Neuron (in vitro differentiated cells): ENCODE results near the gene WDR43.

ENCODE experiments used
- H2AFZ ChIP-seq: one replicate; pipeline ENCODE4 v1.6.1; 2013; ENCODE audit warnings: low read depth, mild to moderate bottlenecking, inconsistent platforms, low read length, moderate library complexity
- H3K27me3 ChIP-seq: one replicate; pipeline ENCODE4 v1.6.1; 2013; ENCODE audit warnings: low read length; ENCODE audit not compliant: insufficient read depth
- H3K36me3 ChIP-seq: one replicate; pipeline ENCODE4 v1.6.1; 2013; ENCODE audit warnings: low read length; ENCODE audit not compliant: insufficient read depth
- H3K4me1 ChIP-seq: one replicate; pipeline ENCODE4 v1.6.1; 2013; ENCODE audit warnings: low read length; ENCODE audit not compliant: insufficient read depth
- H3K4me3 ChIP-seq: 2 replicates; pipeline ENCODE4 v1.5.1; 2013; ENCODE audit warnings: mild to moderate bottlenecking, low read length, moderate library complexity
- H3K9me3 ChIP-seq: one replicate; pipeline ENCODE4 v1.6.1; 2013; ENCODE audit warnings: low read length

WDR43 gene

GRCh38 chr2:28929581-28929980 lies 35.1 kb downstream of the WDR43 start:
- no peak overlapping the region for H3K4me3 ChIP-seq
- H2AFZ ChIP-seq = no peak overlapping the region
- peaks cover 91% of the 10 kb centered on the region for H3K36me3 ChIP-seq
- H3K9me3 ChIP-seq = no peaks in the 10 kb centered on the region
- no peaks in the 10 kb centered on the region for H3K27me3 ChIP-seq
- H3K4me1 ChIP-seq = no peaks in the 10 kb centered on the region

GRCh38 chr2:28930205-28930604 lies 35.7 kb downstream of the WDR43 start:
- H3K9me3 ChIP-seq = no peaks in the 10 kb centered on the region
- H3K36me3 ChIP-seq = peaks cover 92% of the 10 kb centered on the region
- H2AFZ ChIP-seq = no peak overlapping the region
- no peak overlapping the region for H3K4me3 ChIP-seq
- H3K4me1 ChIP-seq = no peaks in the 10 kb centered on the region
- no peaks in the 10 kb centered on the region for H3K27me3 ChIP-seq

GRCh38 chr2:28934769-28935168 lies 40.3 kb downstream of the WDR43 start:
- Histone ChIP-seq H2AFZ (no peak overlapping the region), H3K4me3 (no peak overlapping the region), H3K36me3 (peaks cover 86% of the 10 kb centered on the region), H3K9me3 (no peaks in the 10 kb centered on the region), H3K4me1 (no peaks in the 10 kb centered on the region), H3K27me3 (no peaks in the 10 kb centered on the region)

- H3K27me3 ChIP-seq = no peaks in the 10 kb centered on the region
- peaks cover 80% of the 10 kb centered on the region for H3K36me3 ChIP-seq
- no peak overlapping the region for H3K4me3 ChIP-seq
- no peak overlapping the region for H2AFZ ChIP-seq
- H3K9me3 ChIP-seq = no peaks in the 10 kb centered on the region
- H3K4me1 ChIP-seq = no peaks in the 10 kb centered on the region
Measured at GRCh38 chr2:28941008-28941407, 46.5 kb downstream of the WDR43 start.

- Histone ChIP-seq H3K27me3 (no peaks in the 10 kb centered on the region), H3K4me1 (no peaks in the 10 kb centered on the region), H2AFZ (no peak overlapping the region), H3K9me3 (peaks cover 14% of the 10 kb centered on the region), H3K36me3 (peaks cover 79% of the 10 kb centered on the region), H3K4me3 (no peak overlapping the region)
Measured at GRCh38 chr2:28944535-28945248, 50.2 kb downstream of the WDR43 start.

GRCh38 chr2:28948160-28948559 lies 53.7 kb downstream of the WDR43 start:
- peaks cover 53% of the 10 kb centered on the region for H3K36me3 ChIP-seq
- no peaks in the 10 kb centered on the region for H3K4me1 ChIP-seq
- peaks cover 19% of the 10 kb centered on the region for H3K9me3 ChIP-seq
- no peaks in the 10 kb centered on the region for H3K27me3 ChIP-seq
- H3K4me3 ChIP-seq = no peak overlapping the region
- no peak overlapping the region for H2AFZ ChIP-seq

GRCh38 chr2:28949190-28949589 lies 54.7 kb downstream of the WDR43 start:
- Histone ChIP-seq H3K36me3 (peaks cover 44% of the 10 kb centered on the region), H3K4me1 (no peaks in the 10 kb centered on the region), H3K4me3 (no peak overlapping the region)

GRCh38 chr2:28949617-28950305 lies 55.3 kb downstream of the WDR43 start:
- no peaks in the 10 kb centered on the region for H3K27me3 ChIP-seq
- no peaks in the 10 kb centered on the region for H3K4me1 ChIP-seq
- peaks cover 40% of the 10 kb centered on the region for H3K36me3 ChIP-seq
- no peak overlapping the region for H2AFZ ChIP-seq
- no peak overlapping the region for H3K4me3 ChIP-seq
- peaks cover 19% of the 10 kb centered on the region for H3K9me3 ChIP-seq

More at GRCh38 chr2:28949190-28949589, 54.7 kb downstream of the WDR43 start:
- Histone ChIP-seq H2AFZ (no peak overlapping the region), H3K9me3 (peaks cover 19% of the 10 kb centered on the region), H3K27me3 (no peaks in the 10 kb centered on the region)

- Histone ChIP-seq H3K27me3 (no peaks in the 10 kb centered on the region), H3K4me1 (no peaks in the 10 kb centered on the region)
Measured at GRCh38 chr2:28950941-28951630, 56.6 kb downstream of the WDR43 start.

GRCh38 chr2:28951910-28952835 lies 57.7 kb downstream of the WDR43 start:
- Histone ChIP-seq H3K4me1 (no peaks in the 10 kb centered on the region), H3K27me3 (no peaks in the 10 kb centered on the region), H3K9me3 (peaks cover 17% of the 10 kb centered on the region), H2AFZ (no peak overlapping the region), H3K36me3 (peaks cover 19% of the 10 kb centered on the region), H3K4me3 (no peak overlapping the region)

More at GRCh38 chr2:28950941-28951630, 56.6 kb downstream of the WDR43 start:
- H3K4me3 ChIP-seq = no peak overlapping the region
- H3K36me3 ChIP-seq = peaks cover 29% of the 10 kb centered on the region
- H2AFZ ChIP-seq = no peak overlapping the region
- H3K9me3 ChIP-seq = peaks cover 19% of the 10 kb centered on the region

GRCh38 chr2:28952836-28953211 lies 58.4 kb downstream of the WDR43 start:
- peaks cover 14% of the 10 kb centered on the region for H3K36me3 ChIP-seq
- H2AFZ ChIP-seq = no peak overlapping the region
- H3K27me3 ChIP-seq = no peaks in the 10 kb centered on the region
- peaks cover 16% of the 10 kb centered on the region for H3K9me3 ChIP-seq
- no peak overlapping the region for H3K4me3 ChIP-seq
- H3K4me1 ChIP-seq = no peaks in the 10 kb centered on the region

- H3K4me1 ChIP-seq = peaks cover 2% of the 10 kb centered on the region
- no peaks in the 10 kb centered on the region for H3K27me3 ChIP-seq
- H3K4me3 ChIP-seq = no peak overlapping the region
- H2AFZ ChIP-seq = no peak overlapping the region
- no peaks in the 10 kb centered on the region for H3K9me3 ChIP-seq
- no peaks in the 10 kb centered on the region for H3K36me3 ChIP-seq
Measured at GRCh38 chr2:28955467-28955866, 61.0 kb downstream of the WDR43 start.
